ENCODE data around the gene RAD51B.

DNA sequence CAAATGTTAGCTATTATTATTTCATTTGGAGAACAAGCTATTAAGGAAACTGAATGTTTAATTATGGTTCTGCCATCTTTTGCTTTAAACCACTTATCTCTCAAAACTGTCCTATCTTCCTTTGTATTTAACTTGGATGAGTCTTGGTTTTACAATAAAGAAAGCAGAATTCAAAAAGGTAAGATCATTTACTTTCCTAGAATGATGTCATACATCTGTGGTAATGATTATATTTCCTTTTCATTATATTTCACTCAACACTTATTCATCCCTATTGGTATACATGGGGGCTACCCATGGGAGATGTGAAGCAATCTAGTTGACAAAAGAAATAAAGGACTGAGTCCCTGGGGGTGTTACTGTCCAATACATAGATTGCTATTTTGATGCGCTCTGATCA lies 516.6 kb downstream of the RAD51B start:
- TF ChIP-seq, protein P1, sequence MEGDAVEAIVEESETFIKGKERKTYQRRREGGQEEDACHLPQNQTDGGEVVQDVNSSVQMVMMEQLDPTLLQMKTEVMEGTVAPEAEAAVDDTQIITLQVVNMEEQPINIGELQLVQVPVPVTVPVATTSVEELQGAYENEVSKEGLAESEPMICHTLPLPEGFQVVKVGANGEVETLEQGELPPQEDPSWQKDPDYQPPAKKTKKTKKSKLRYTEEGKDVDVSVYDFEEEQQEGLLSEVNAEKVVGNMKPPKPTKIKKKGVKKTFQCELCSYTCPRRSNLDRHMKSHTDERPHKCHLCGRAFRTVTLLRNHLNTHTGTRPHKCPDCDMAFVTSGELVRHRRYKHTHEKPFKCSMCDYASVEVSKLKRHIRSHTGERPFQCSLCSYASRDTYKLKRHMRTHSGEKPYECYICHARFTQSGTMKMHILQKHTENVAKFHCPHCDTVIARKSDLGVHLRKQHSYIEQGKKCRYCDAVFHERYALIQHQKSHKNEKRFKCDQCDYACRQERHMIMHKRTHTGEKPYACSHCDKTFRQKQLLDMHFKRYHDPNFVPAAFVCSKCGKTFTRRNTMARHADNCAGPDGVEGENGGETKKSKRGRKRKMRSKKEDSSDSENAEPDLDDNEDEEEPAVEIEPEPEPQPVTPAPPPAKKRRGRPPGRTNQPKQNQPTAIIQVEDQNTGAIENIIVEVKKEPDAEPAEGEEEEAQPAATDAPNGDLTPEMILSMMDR (IDR thresholded peaks at IDR 0.05; ENCODE audit: low read length) = no peak
- TF ChIP-seq EZH2 (optimal IDR thresholded peaks at IDR 0.05; ENCODE audit: low read depth, low read length) = no peak
- TF ChIP-seq EZH2phosphoT487 (IDR thresholded peaks at IDR 0.05; ENCODE audit: low read length) = no peak
